HG02938 (cell line): ENCODE measurements around the gene ECT2.
A peak's percentile ranks its signal among the peaks of the same experiment; 100 is the strongest.
"Not testable (repeated sequence)": the region's sequence is repeated elsewhere in the genome, so short reads cannot be mapped to it uniquely, and the experiment has no call there.

ENCODE experiments used
- ATAC-seq: cut with Tn5 transposase; IDR thresholded peaks from one replicate; pipeline ENCODE4 v1.9.1; 2021; ENCODE audit warnings: mild to moderate bottlenecking, moderate library complexity; ENCODE audit not compliant: unreplicated experiment

The ECT2 gene, protein sequence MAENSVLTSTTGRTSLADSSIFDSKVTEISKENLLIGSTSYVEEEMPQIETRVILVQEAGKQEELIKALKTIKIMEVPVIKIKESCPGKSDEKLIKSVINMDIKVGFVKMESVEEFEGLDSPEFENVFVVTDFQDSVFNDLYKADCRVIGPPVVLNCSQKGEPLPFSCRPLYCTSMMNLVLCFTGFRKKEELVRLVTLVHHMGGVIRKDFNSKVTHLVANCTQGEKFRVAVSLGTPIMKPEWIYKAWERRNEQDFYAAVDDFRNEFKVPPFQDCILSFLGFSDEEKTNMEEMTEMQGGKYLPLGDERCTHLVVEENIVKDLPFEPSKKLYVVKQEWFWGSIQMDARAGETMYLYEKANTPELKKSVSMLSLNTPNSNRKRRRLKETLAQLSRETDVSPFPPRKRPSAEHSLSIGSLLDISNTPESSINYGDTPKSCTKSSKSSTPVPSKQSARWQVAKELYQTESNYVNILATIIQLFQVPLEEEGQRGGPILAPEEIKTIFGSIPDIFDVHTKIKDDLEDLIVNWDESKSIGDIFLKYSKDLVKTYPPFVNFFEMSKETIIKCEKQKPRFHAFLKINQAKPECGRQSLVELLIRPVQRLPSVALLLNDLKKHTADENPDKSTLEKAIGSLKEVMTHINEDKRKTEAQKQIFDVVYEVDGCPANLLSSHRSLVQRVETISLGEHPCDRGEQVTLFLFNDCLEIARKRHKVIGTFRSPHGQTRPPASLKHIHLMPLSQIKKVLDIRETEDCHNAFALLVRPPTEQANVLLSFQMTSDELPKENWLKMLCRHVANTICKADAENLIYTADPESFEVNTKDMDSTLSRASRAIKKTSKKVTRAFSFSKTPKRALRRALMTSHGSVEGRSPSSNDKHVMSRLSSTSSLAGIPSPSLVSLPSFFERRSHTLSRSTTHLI

DNA sequence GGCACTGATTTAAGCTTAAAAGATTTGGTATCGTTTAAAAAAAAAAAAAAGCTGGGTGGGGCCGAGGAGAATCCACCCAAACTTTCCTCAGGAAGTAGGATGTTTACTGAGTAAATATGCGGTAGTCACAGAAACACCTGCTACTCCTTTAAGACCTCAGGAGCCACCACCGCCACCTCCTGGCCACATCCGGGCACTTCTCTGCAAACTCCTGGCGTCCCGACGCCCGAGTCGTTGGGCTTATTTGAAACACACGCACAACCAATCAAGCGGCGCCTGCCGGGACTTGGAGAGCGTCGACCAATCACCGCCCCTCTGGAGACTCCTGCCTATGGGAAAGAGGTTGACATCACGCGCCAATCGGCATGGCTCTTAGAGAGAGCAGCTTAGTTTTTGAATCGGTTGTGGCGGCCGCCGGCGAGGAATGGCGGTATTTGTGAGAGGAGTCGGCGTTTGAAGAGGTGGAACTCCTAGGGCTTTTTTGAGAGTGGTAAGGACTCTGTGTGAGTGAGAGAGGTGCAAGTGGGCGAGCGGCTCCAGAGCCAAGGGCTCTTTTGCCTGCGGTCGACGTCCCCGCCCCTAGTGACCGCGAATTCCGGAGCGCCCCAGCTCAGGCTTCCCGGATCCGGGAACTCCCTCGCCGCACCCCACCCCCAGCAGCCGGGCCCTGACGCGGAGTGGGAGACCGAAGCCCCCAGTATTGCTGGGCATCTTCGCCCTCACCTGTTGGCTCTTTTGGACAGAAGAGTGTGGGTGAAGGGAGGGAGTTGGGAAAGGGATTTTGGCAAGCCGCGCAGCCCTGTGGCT lies at the start of gene ECT2:
Gene ECT2, plus strand, starts transcription at position 359 of the 807 bp plus-strand sequence. CDS start 3,805 bp downstream, outside the sequence.
- ATAC-seq, result peak; percentile 97

DNA sequence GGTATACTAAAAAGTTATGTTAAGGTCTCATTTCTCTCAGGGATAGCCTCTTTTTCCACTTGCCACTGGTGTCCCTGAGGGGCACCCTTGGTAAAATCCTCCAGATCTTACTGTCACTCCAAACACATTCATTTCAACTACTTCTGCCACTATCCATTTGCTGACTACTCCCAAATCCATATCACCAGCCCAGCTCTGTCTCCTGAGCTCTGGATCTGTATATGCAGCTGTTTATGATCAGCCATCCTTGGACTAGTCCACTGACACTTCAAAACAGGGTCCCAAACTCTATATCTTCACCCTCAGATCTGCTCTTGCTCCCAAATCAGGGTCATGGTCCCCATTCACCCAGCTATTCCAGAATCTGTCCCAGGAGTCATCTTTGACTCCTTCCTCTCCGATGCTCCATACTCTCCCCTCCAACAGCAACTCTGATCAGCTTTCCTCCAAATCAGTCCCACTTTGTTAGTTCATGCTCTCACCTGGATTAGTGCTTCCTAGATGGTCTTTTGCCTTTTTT lies 49.5 kb upstream of the ECT2 start:
- ATAC-seq, result no peak

DNA sequence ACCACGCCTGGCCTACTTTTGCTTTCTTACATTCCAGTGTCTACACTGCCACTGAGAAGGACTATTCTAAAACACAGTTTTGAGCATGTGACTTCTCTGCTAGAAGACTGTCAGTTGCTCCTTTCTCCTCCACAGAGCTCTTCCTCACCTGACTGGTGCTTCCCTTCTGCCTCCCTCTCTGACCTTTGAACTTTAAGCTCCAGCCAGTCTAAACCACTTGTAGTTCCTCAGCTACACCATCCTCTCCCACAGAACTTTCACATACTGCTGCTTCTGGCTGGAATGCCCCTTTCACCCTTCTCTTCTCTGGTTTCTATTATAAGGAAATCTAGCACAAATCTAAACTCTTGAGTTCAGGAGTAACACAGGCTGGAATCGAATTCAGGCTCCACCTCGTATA lies 48.8 kb upstream of the ECT2 start:
- no peak for ATAC-seq

DNA sequence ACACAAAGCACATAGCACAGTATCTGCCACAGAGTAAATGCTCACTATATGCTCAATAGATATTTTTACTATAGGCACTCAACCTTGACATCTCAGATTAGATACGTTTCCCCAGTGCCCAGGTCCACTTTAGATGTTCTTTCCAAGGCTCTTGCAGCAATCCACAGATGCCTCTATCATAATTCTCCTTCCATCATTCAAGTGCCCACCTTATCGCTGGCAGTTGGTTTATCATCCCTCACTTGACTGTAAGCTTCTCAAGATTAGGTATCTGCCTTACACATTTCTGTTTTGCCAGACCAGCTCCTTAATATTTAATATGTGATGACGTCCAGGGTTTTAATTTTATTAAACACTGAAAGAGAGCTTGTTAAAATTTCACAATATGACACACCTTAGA lies 48.3 kb upstream of the ECT2 start:
- no peak for ATAC-seq

DNA sequence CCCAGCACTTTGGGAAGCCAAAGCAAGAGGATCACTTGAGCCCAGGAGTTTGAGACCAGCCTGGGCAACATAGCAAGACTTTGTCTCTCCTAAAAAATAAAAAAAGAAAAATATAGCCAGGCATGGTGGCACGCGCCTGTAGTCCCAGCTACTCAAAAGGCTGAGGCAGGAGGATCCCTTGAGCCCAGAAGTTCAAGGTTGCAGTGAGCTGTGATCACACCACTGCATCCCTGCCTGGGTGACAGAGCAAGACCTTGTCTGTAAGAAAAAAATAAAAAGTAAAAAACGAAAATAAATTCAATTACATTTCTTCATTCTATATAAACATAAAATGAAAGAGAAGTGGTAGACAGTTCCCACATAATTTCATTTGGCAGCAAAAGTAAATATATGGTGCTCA lies 47.8 kb upstream of the ECT2 start:
- ATAC-seq, result not testable (repeated sequence)

DNA sequence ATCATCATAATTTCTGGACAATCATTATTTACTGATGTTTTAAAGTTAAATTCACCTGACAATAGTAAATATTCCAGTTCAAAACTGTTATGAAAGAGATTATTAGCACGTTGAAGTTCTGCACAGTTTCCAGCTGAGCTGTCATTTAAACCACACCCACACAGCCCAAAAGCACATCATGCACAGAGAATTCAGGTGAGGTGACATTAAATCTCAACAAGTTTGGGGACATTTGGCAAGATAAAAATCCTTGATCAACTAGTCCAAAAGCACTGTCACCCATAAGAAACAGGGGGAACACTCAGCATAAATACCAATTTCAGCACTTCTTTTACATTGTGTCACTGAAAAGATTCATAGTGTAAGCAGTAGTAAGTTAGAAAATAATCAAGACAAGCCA lies 46.5 kb upstream of the ECT2 start:
- no peak for ATAC-seq

DNA sequence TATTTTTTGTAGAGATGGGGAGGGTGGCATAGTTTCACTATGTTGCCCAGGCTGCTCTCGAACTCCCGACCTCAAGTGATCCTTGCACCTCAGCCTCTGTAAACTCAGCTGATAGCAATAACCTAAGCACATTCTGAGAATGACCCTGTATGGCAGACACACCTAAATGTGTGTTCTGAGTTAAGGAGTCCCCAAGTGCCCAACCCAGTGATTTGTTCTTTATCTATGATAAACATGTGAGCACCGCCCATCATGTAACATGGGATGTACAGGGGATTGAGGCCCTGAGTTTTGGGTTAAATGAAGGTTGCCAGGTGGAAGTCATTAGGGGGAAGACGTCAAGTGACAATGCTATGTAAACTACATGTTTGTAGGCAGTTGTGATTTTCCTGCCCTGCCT lies 45.4 kb upstream of the ECT2 start:
- ATAC-seq, result no peak

DNA sequence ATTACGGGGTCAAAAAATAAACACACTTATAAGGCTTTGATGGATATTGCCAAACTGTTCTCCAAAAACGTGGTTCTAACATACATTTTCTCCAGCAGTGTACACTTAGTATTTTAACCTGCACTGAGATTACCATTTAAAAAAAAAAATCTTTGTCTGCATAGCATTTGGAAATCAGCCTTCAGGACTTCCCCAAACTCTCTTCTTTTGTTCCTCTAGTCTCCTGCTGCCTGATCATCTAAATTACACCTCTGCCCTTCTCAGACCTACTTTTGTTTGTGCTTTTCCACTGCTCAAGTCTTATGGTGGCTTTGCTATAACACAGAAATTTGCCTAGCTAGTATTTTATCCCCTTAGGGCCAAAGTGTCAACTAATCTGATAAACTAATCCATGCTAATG lies 43.5 kb upstream of the ECT2 start:
- ATAC-seq, result no peak

DNA sequence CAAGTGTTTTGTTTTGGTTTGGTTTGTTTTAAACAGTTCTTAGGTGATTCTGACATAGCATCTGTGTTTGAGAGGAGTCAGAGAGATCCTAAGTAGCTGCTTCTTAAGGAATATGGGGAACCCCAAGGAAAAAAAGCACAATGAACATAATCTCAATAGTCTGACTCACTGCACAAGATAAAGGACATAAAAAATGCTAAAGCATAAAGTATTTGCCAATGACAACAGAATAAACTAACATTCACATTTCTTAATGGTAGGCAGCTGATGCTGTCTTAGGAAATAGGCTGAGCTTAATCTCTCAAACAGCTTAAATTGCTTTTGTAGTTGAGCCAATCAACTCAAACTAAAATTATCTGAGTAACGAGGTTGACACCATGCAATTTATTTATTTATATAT lies 42.6 kb upstream of the ECT2 start:
- no peak for ATAC-seq

DNA sequence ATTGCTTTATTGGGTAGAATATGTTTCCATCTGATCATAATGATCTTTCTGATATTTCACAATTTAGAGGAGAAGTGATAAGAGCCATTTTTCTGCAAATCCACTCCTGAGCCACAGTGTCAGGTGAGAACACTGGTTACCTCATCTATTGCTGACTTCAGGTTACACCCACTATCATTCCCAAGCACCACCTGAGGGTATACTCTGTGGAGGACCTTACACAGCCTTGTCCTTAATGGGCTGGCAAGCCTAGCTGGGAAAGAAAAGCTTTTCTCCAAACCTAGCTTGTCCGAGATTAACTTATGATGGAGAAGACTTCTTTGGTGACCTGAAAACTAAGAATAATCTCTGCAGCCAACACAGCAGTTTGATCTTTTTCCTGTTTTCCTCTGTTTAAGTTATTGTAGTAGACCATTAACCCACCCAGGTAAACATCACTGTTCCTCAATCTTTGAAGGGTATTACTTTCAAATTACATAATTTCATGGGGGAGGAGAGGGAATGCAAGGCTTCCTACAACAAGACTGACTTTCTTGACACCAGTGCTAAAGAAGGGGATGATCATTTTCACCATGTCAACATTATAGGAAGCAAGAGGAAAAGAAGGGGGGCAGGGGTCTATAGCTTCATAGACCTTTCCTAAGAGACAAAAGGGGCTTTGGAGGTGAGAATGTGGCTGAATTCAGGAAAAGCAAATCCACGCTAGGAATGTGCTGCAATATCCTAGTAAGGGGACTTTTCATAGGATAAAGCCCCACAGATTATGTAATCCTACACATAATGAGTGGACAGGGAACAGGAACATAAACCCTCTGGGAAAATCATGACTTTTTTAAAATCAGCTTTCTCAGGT lies 41.4 kb upstream of the ECT2 start:
- no peak for ATAC-seq

DNA sequence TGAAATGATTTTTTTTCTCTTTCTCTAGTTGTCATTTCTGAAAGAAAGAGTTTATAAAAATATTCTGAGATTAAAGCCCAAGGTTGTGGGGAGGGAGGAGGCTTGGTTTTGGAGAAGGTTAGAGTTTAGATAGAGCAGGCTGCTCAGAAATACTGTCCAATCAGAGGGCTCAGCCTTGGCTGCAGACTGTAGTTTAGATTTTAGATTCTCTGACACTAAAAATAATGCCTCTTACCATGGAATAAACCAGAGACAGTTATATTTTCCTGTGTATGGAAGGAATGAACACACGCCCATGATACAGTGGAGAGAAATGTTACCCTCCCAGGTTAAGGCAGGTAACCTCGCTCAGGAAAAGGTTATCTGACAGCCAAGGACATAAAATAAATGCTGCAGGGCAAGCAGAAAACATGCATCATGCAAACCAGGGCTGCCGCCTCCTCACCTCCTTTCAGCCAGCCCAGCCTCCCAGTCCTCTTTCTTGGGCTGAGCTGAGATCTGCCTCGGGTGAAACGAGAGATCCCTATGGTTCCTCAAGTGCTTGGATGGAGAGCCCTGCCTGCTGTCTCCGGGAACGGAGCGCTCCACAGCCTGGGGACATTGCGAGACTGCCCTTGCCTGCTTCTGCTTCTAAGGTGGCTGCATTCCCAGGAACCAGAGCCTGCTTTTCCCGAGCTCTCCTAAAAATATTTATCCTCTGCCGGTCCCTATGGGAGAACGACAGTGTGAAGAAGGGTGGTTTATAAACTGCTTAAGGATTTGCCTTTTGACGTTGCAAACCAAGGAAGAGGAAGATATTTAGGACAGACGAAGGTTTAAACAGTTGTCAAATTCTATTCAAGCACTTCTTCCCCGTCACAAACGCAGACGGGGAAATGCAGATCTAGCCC lies 40.5 kb upstream of the ECT2 start:
- ATAC-seq, result no peak

DNA sequence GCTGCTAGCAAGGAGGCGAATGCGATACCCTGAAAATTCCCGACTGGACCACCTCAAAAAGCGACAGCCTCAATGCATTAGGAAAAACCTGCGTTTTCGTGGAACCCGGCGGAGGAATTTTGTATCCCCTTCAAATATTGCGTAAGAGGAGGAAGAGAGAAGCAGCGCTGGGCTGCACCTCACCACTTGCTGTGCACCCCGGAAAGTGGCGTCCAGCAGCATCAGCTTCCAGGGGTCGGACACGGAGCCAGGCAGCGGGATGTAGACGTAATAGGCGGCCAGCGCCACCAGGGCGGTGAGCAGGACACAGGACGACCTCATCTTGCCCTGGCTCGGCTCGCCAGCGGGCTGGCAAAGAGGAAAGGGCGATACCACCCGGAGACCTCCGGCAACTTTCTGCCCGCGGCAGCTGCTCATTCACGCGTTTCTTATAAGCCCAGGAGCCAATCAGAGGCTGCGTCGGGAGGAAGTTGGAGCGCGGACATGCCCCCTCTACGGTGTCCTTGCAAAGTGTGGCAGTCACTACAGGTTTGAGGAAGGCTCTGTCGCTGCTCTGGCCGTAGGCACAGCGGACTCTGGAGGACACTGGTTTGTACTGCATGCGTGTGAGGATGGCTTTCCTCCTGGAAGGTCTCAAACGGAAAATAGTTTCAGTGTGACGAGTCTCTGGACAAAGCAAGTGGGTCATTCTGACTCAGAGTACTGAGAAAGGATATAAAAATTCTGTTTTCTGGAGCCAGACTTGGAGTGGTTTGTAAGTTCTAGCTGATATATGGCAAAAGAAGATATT lies 39.7 kb upstream of the ECT2 start, which contains the start of gene NCEH1:
Gene NCEH1, minus strand, starts transcription at position 404 of the 790 bp plus-strand sequence. Its CDS starts 83 bp downstream, at position 321.
- peak; percentile 99 for ATAC-seq

DNA sequence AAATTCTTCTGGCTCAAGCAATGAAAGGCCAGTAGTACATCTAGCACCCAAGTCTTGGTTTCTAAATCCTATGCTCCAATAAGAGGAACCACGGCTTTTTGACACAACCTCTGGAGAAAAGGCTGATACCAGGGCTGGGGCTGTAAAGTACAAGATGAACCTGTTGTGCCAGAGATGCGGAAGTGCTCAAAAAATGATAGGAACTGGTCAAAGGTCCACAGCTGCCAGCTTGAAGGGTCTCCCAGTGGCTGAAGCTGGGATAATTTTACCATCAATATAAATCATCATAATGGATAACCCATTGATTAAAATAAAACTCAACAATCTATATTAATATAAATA lies 39.1 kb upstream of the ECT2 start:
- ATAC-seq, result peak; percentile 17

DNA sequence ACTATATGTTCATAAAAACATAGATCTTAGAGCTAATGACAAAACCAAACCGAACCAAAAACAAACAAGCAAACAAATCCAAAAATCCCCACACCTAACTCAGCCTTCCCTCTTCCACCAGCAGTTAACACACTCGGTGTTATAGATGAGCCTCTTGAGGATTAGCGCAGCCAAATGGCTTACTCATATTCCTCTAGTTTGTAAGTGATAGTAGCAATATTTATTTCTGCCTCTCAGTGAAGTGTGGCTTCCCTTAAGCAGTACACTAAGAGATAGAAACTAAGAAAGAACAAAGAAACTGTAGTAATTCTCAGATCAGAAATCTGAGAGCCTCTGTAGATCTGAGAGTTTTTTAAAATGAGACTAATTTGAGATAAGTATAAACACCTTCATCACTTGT lies 37.2 kb upstream of the ECT2 start:
- ATAC-seq, result no peak

DNA sequence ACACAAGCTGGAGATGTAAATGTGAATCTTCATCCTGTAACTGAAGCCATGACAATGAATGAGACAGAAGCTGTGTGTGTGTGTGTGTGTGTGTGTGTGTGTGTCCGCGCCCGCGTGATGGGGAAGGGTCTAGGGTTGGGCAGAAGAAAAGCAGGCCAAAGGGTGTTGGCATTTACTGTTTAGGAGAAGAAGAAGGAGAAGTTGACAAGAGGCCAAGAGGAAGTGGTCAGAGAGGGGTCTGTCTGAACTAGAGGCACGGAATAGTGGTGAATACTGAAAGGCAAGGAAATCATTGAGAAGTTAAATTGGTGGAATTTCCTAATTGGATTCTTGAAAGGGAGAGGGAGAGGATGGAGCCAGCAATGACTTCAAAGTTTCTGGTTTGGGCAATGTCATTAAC lies 34.0 kb upstream of the ECT2 start:
- no peak for ATAC-seq

DNA sequence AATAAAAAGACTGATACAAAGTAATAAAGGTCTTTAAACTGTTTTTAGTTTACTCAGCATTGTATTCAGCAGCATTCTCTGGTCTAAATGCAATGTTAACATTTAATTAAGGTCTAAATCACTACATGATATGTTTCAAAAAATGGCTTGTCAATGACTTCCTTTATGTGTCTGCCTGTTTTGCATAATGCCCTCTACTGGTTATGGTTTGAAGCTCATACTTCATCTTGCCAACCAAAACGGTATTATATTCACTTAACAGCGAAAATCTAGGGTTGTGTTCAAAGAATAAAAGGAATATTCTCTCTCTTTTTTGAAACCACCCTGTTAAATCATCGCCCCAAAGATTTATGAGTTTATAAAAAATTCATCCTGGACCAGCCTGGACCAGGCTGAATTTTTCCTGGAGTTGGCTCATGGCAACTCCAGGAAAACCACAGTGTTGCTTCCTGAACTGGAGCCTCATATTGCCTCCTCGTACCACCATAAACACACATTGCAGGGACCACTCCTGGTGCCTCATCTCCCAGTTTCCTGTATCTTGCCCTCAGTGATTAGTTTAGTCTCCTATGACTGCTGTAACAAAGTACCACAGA lies 32.9 kb upstream of the ECT2 start:
- no peak for ATAC-seq

DNA sequence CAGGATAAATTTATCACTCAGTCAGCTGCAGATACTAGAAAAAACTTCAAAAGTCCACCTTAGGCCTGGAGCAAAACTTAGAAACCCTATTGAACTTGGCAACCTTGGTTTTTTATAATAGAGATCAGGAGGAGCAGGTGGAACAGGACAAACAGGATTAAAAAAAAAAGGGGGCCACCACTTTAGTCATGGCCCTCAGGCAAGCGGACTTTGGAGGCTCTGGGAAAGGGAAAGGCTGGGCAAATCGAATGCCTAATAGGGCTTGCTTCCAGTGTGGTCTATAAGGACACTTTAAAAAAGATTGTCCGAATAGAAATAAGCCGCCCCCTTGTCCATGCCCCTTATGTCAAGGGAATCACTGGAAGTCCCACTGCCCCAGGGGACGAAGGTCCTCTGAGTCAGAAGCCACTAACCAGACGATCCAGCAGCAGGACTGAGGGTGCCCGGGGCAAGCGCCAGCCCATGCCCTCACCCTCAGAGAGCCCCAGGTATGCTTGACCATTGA lies 27.9 kb upstream of the ECT2 start:
- not testable (repeated sequence) for ATAC-seq

DNA sequence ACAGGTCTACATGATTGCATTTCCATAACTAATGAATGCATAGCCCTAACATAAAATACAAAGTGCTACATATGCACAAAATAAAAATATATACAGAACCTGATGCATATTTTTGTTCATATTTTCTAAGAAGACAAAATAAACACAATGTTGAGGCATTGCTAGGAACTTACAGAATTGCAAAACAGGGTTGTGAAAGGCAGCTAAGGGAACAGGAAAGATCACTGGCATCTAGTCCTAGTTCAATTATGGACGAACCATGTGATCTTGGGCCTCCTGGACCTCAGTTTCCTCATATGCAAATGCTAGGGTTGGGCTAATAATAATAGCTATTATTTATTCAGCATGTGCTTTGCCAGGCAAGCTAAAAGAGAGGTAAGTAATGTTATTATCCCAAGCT lies 24.1 kb upstream of the ECT2 start:
- ATAC-seq, result no peak
